GM21447 (cell line): ENCODE data around the gene ABCF3.

Experiments
- ATAC-seq: cut with Tn5 transposase; IDR thresholded peaks from one replicate; pipeline ENCODE4 v1.9.1; 2021; ENCODE audit not compliant: unreplicated experiment

Gene ABCF3

GRCh38 chr3:184167786-184168185, 18.2 kb upstream of the ABCF3 start:
- ATAC-seq: no peak

- no peak for ATAC-seq
Measured at GRCh38 chr3:184168363-184169120, 17.5 kb upstream of the ABCF3 start.

- ATAC-seq: no peak
Measured at GRCh38 chr3:184169896-184170875, 15.8 kb upstream of the ABCF3 start.

GRCh38 chr3:184171562-184171961, 14.4 kb upstream of the ABCF3 start:
- ATAC-seq: no peak

GRCh38 chr3:184172681-184173373, 13.2 kb upstream of the ABCF3 start:
- ATAC-seq: no peak

GRCh38 chr3:184173374-184173722, 12.7 kb upstream of the ABCF3 start:
- no peak for ATAC-seq

GRCh38 chr3:184174284-184174645, 11.7 kb upstream of the ABCF3 start:
- no peak for ATAC-seq

- peak; percentile 98 for ATAC-seq
Measured at GRCh38 chr3:184174646-184175492, 11.1 kb upstream of the ABCF3 start, which contains the start of gene AP2M1. AP2M1 (plus strand) TSS chr3:184174855; CDS start chr3:184176994, 2,139 bp downstream.

- no peak for ATAC-seq
Measured at GRCh38 chr3:184175506-184175905, 10.5 kb upstream of the ABCF3 start.

- no peak for ATAC-seq
Measured at GRCh38 chr3:184175981-184176376, 10.0 kb upstream of the ABCF3 start.

GRCh38 chr3:184176377-184177330, 9.3 kb upstream of the ABCF3 start:
- ATAC-seq: no peak

- no peak for ATAC-seq
Measured at GRCh38 chr3:184177331-184177731, 8.7 kb upstream of the ABCF3 start.

- ATAC-seq: no peak
Measured at GRCh38 chr3:184177767-184178306, 8.2 kb upstream of the ABCF3 start.

- ATAC-seq: no peak
Measured at GRCh38 chr3:184178521-184179138, 7.4 kb upstream of the ABCF3 start.

GRCh38 chr3:184180165-184180564, 5.8 kb upstream of the ABCF3 start:
- no peak for ATAC-seq

GRCh38 chr3:184181596-184181995, 4.4 kb upstream of the ABCF3 start:
- no peak for ATAC-seq

GRCh38 chr3:184183679-184184078, 2.3 kb upstream of the ABCF3 start:
- ATAC-seq: no peak

- no peak for ATAC-seq
Measured at GRCh38 chr3:184184546-184185230, 1.3 kb upstream of the ABCF3 start.
